DMS 273 treated with DMSO at 0.1 percent for 48 hours (cell line): Measurements from ENCODE around the gene CDHR2.
"Not testable (repeated sequence)": the region's sequence is repeated elsewhere in the genome, so short reads cannot be mapped to it uniquely, and the experiment has no call there.

ENCODE experiments used
- DNase-seq: peaks from one replicate; lab custom pipeline; 2025; lab: John Stamatoyannopoulos, UW

CDHR2 gene

DNA sequence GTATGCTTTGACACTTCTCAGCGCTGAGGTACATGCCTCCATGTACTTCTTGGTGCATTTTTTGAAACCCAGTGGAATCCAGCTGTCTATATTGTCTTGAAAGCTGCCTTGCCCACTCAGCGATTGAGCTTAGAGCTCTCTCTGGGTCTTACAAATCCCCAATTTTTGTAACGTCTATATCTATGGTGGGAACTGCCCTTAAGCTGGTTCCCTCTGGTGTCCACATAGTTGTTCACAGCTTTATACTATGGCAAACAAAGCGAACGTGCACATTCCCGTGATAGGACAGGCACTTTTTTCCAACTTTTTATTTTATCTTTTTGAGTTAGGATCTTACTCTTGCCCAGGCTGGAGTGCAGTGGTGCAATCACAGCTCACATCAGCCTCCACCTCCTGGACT, 20.9 kb downstream of the CDHR2 start:
- no peak for DNase-seq

- DNase-seq, result no peak
Observed at GRCh38 chr5:176573564-176574296, 24.6 kb downstream of the CDHR2 start.

GRCh38 chr5:176574297-176574591, 25.1 kb downstream of the CDHR2 start:
- DNase-seq, result no peak

GRCh38 chr5:176575066-176575465, 25.9 kb downstream of the CDHR2 start:
- no peak for DNase-seq

DNA sequence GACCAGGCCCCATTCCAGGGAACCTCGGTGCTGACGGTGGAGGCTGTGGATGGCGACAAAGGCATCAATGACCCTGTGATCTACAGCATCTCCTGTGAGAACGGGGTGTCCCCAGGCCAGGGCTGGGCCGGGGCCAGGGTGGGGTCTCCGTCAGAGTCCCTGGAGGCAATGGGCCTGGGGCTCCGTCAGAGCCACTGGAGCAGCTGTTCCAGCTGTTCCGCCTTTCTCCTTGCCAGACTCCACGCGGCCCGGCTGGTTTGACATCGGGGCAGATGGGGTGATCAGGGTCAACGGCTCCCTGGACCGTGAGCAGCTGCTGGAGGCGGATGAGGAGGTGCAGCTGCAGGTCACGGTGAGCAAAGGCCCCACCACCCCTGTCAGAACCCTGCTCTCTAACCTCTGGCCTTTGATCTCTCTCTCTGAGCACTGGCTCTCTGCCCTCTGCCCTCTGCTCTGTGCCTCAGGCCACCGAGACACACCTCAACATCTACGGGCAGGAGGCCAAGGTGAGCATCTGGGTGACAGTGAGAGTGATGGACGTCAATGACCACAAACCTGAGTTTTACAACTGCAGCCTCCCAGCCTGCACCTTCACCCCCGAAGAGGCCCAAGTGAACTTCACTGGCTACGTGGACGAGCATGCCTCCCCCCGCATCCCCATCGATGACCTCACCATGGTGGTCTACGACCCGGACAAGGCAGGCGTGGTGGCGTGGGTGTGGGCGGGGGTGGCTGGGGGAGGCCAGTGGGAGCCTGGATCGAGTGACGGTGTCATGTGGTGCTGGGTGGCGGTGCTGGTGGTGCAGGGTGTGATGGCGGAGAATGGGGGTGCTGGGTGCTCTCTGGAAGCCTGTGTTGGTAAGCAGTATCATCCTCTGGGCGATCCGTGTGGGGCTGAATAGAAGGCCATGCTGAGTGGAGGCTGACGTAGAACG, 26.6 kb downstream of the CDHR2 start:
- DNase-seq, result no peak

GRCh38 chr5:176577312-176578176, 28.4 kb downstream of the CDHR2 start:
- no peak for DNase-seq

DNA sequence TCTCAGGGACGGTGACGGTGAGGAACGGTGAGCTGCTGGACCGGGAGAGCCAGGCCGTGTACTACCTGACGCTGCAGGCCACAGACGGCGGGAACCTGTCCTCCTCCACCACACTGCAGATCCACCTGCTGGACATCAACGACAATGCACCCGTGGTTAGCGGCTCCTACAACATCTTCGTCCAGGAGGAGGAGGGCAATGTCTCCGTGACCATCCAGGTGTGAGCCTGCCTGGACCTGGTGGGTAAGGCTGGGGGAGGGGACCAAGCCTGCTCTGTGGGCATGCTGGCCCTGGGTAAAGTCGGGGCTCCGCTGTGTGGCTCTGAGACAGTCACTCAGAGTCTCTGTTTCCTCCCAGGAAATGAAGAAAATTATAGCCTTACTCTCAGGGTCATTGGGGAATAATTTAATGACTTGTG, 29.3 kb downstream of the CDHR2 start:
- DNase-seq, result no peak

GRCh38 chr5:176579323-176579722, 30.2 kb downstream of the CDHR2 start:
- no peak for DNase-seq

DNA sequence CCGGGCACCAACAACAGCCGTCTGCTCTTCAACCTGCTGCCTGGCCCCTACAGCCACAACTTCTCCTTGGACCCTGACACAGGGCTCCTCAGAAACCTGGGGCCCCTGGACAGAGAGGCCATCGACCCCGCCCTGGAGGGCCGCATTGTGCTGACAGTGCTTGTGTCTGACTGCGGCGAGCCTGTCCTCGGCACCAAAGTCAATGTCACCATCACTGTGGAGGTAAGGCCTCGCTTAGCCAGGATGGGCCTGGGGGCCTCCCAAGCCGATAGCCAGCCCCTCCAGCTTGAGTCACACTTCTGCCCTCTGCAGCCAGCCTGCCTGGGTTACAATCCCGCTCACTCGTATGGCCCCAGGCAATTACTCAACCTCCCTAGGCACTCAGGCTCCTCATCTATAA, 32.2 kb downstream of the CDHR2 start:
- DNase-seq, result no peak

GRCh38 chr5:176583076-176583475, 33.9 kb downstream of the CDHR2 start:
- DNase-seq, result no peak

DNA sequence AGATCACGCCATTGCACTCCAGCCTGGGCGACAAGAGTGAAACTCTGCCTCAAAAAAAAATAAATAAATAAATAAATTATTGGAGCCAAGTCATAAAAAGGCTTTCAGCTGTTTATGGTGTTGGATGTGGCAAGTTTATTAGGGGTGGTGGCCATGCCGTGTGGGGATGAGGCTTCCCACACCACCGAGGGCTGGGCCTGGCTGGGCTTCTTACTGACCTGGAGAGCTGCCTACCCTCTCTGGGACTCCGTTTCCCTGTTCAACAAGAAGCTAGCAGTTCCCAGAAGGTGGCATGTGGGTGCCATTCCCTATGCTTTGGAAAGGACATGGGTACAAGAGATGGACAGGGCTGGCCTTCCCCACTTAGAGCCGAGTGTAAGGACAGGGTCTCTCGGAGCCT, 38.3 kb downstream of the CDHR2 start:
- no peak for DNase-seq

GRCh38 chr5:176588297-176588696, 39.2 kb downstream of the CDHR2 start:
- no peak for DNase-seq

DNA sequence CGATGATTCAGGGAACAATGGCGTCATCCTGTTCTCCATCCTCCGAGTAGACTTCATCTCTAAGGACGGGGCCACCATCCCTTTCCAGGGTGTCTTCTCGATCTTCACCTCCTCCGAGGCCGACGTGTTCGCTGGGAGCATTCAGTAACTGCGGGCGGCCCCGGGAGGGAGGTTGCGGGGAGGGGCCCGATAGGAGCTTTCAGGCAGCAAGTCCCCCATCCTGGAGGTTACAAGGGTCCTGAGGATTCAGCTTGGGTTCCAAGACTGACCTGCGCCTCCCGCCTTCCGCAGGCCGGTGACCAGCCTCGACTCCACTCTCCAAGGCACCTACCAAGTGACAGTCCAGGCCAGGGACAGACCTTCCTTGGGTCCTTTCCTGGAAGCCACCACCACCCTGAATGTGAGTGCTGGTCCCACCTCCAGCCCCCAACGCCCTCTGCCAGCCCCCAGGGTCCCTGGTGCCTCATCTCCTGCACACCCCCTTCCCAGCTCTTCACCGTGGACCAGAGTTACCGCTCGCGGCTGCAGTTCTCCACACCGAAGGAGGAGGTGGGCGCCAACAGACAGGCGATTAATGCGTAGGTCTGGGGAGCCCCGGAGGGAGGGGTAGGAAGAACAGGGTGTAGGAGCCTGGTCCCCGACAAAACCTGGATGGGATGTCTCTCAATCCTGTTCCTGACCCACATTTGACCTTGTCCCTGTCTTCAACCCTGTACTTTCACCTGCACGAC, 40.1 kb downstream of the CDHR2 start:
- DNase-seq, result no peak

GRCh38 chr5:176590035-176590717, 41.0 kb downstream of the CDHR2 start:
- no peak for DNase-seq

- DNase-seq, result not testable (repeated sequence)
Observed at GRCh38 chr5:176591667-176592066, 42.5 kb downstream of the CDHR2 start.

GRCh38 chr5:176592573-176592972, 43.4 kb downstream of the CDHR2 start:
- DNase-seq, result no peak

GRCh38 chr5:176593273-176593869, 44.2 kb downstream of the CDHR2 start:
- no peak for DNase-seq

DNA sequence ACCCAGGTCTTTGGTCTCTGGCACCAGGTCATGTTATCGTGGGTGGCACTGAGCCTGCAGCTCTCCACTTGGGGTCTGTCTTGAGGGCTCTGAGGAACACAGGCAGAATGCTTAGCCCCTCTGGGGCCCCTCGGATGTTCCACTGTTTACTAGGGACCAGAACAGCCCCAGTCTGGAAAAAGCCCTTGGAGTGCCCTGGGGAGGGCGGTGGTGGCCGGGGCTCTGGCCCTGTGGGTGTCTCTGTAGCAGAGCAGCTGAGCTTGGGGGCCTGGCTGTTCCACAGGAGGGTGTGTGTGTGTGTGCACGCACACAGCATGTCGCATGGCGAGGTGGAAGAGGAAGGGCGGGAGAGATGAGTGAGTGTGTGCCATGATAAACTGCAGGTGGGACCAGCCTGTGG, 45.4 kb downstream of the CDHR2 start:
- DNase-seq, result no peak

DNA sequence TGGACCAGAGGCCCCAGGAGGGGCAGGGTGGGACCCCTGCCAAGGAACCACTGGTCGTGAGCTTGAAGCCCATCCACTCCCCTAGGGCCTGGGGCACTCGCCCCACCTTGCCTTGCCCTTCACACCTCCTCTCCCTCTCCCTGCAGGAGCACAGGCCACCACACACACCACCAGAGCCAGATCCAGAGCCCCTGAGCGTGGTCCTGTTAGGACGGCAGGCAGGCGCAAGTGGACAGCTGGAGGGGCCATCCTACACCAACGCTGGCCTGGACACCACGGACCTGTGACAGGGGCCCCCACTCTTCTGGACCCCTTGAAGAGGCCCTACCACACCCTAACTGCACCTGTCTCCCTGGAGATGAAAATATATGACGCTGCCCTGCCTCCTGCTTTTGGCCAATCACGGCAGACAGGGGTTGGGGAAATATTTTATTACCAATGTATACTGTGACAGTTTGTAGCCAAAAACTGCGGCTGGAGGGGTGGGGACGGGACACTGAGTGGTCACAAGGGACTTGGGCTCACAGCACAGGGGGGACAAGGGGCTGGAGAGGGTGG, 46.3 kb downstream of the CDHR2 start:
- DNase-seq, result no peak

DNA sequence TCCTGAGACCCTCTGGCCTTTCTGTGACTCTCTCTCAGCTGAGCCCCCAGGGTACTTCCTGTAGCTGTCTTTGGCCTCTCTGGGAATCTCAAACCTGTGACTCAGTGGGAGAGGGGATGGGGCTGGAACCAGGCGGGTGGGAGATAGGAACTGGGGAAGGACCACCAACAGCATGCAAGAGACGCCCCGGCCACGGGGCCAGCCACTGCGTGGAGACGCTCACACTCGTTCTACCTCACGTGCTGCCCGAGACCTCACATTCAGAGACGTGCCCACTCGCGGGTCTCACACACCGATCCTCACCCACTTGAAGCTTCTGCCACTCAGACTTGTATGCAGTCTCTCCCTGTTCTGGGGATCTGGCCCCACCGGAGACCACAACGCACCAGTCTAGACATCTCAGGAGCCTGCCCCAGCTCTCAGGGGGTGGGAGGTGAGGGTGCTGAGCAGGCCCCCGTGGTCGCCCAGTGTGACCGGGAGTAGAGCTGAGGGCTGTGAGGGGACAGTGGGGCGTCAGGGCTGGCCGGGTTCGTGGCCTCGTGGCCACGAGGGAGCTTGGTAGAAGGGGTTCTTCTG, 47.0 kb downstream of the CDHR2 start:
- no peak for DNase-seq
